Epithelial cell of prostate (primary cell): ENCODE results near the gene WNT5B.

ENCODE experiments used
- DNase-seq: peaks from one replicate; pipeline ENCODE4 v3.0.0-alpha.2; 2011; ENCODE audit warnings: low read depth, low spot score
- H3K27ac ChIP-seq: fragments of 450-650 bp; 2 replicates; pipeline ENCODE4 v1.5.1; 2017; ENCODE audit warnings: mild to moderate bottlenecking

The WNT5B gene

GRCh38 chr12:1646569-1647284 lies 17.7 kb downstream of the WNT5B start:
- DNase-seq: no peak
- no peak overlapping the region for H3K27ac ChIP-seq

GRCh38 chr12:1647285-1647669 lies 18.2 kb downstream of the WNT5B start:
- DNase-seq: no peak
- no peak overlapping the region for H3K27ac ChIP-seq

- DNase-seq: no peak
- no peak overlapping the region for H3K27ac ChIP-seq
Observed at GRCh38 chr12:1650260-1650977, 21.4 kb downstream of the WNT5B start.

GRCh38 chr12:1650978-1651361 lies 21.9 kb downstream of the WNT5B start:
- H3K27ac ChIP-seq: no peak overlapping the region
- DNase-seq: no peak

GRCh38 chr12:1651946-1652345 lies 22.9 kb downstream of the WNT5B start:
- no peak overlapping the region for H3K27ac ChIP-seq
- DNase-seq: no peak

- DNase-seq: no peak
- H3K27ac ChIP-seq: no peak overlapping the region
Observed at GRCh38 chr12:1655225-1655788, 26.3 kb downstream of the WNT5B start.

GRCh38 chr12:1656902-1657301 lies 27.9 kb downstream of the WNT5B start:
- no peak overlapping the region for H3K27ac ChIP-seq

GRCh38 chr12:1657688-1658087 lies 28.7 kb downstream of the WNT5B start:
- H3K27ac ChIP-seq: no peak overlapping the region
- DNase-seq: no peak

More at GRCh38 chr12:1656902-1657301, 27.9 kb downstream of the WNT5B start:
- DNase-seq: no peak

GRCh38 chr12:1660304-1661187 lies 31.5 kb downstream of the WNT5B start:
- H3K27ac ChIP-seq: peak overlapping the region; percentile 98
- DNase-seq: peak; percentile 78

- no peak for DNase-seq
- H3K27ac ChIP-seq: peak overlapping the region; percentile 98
Observed at GRCh38 chr12:1661553-1662335, 32.7 kb downstream of the WNT5B start.

GRCh38 chr12:1662761-1663439 lies 33.9 kb downstream of the WNT5B start:
- H3K27ac ChIP-seq: peak overlapping the region; percentile 15
- no peak for DNase-seq

- DNase-seq: no peak
- no peak overlapping the region for H3K27ac ChIP-seq
Observed at GRCh38 chr12:1663440-1664132, 34.6 kb downstream of the WNT5B start.

- no peak for DNase-seq
- H3K27ac ChIP-seq: no peak overlapping the region
Observed at GRCh38 chr12:1665366-1665765, 36.3 kb downstream of the WNT5B start.

GRCh38 chr12:1666215-1666614 lies 37.2 kb downstream of the WNT5B start:
- no peak for DNase-seq
- no peak overlapping the region for H3K27ac ChIP-seq

- no peak overlapping the region for H3K27ac ChIP-seq
- DNase-seq: no peak
Observed at GRCh38 chr12:1666685-1667162, 37.7 kb downstream of the WNT5B start.

GRCh38 chr12:1668833-1669543 lies 40.0 kb downstream of the WNT5B start:
- H3K27ac ChIP-seq: no peak overlapping the region
- DNase-seq: no peak

- H3K27ac ChIP-seq: peak overlapping the region; percentile 51
- no peak for DNase-seq
Observed at GRCh38 chr12:1670358-1671268, 41.6 kb downstream of the WNT5B start.
